Natural killer cell (primary cell): ENCODE measurements around the gene CCDC8. TPM values are rescaled to one million over a fixed set of nuclear protein-coding genes. Genes with fewer than 3 reads are reported as not detected.

Source experiments
- ATAC-seq, 3 donors: fragments of 150-1000 bp in 2 of 3; fragments of 200-7000 bp in 1 of 3; cut with Tn5 transposase; 1 replicate in 1 of 3; 2 replicates in 2 of 3; pipeline ENCODE4 v1.10.0; 2021; ENCODE audit warnings: mild to moderate bottlenecking in 2 of 3, moderate library complexity in 2 of 3
- DNase-seq, 2 donors: peaks; one replicate each; pipeline versions ENCODE4 v3.0.0 to v3.0.0-alpha.2; 2013 to 2021; ENCODE audit warnings: mixed read lengths in 1 of 2
- H3K27ac ChIP-seq: one replicate; pipeline ENCODE4 v1.5.1; 2013; ENCODE audit warnings: mild to moderate bottlenecking, low read length
- H3K27me3 ChIP-seq: one replicate; pipeline ENCODE4 v1.6.1; 2013; ENCODE audit warnings: low read length; ENCODE audit not compliant: control insufficient read depth, insufficient read depth
- H3K36me3 ChIP-seq: one replicate; pipeline ENCODE4 v1.6.1; 2013; ENCODE audit warnings: low read length; ENCODE audit not compliant: control insufficient read depth, insufficient read depth
- H3K4me1 ChIP-seq: one replicate; pipeline ENCODE4 v1.6.1; 2013; ENCODE audit warnings: low read length; ENCODE audit not compliant: control insufficient read depth, insufficient read depth
- H3K4me3 ChIP-seq: one replicate; pipeline ENCODE4 v1.5.1; 2013; ENCODE audit warnings: low read length
- H3K9me3 ChIP-seq: one replicate; pipeline ENCODE4 v1.6.1; 2013; ENCODE audit warnings: low read length; ENCODE audit not compliant: control insufficient read depth, insufficient read depth
- H3K27ac Mint-ChIP-seq, 2 donors: one replicate each; pipeline ENCODE4 v1.8.0; 2022; ENCODE audit warnings: mild to moderate bottlenecking in 2 of 2, mixed read lengths in 2 of 2, moderate library complexity in 1 of 2
- H3K27me3 Mint-ChIP-seq, 2 donors: one replicate each; pipeline ENCODE4 v1.8.0; 2022; ENCODE audit warnings: low read depth in 2 of 2, mixed read lengths in 2 of 2
- H3K36me3 Mint-ChIP-seq: one replicate; pipeline ENCODE4 v1.8.0; 2022; ENCODE audit warnings: mixed read lengths
- H3K4me1 Mint-ChIP-seq, 2 donors: one replicate each; pipeline ENCODE4 v1.8.0; 2022; ENCODE audit warnings: mixed read lengths in 2 of 2
- H3K4me3 Mint-ChIP-seq: one replicate; pipeline ENCODE4 v1.8.0; 2022; ENCODE audit warnings: mild to moderate bottlenecking, moderate library complexity, mixed read lengths
- H3K9me3 Mint-ChIP-seq, 2 donors: one replicate each; pipeline ENCODE4 v1.8.0; 2022; ENCODE audit warnings: mixed read lengths in 2 of 2
- CTCF ChIP-seq: fragments of 200-600 bp; IDR thresholded peaks from one replicate; pipeline ENCODE4 v1.8.0; 2022; ENCODE audit warnings: antibody characterized with exemption
- WGBS: methylation state at CpG from one replicate; pipeline ENCODE4 v1.1.7; 2013; ENCODE audit warnings: missing lambda C conversion rate; ENCODE audit not compliant: insufficient coverage; 5-methylcytosine and 5-hydroxymethylcytosine counted together
- intact Hi-C: fragments of 100-400 bp; cut with micrococcal nuclease; formaldehyde crosslinking; loops from one replicate; pipeline ENCODE4 v1.14.2; 2022
- total RNA-seq, 4 donors: library from RNA; stranded (reverse); fragments of 120-200 nt in 1 of 4; gene quantifications; one replicate each; pipeline versions ENCODE4 v1.2.3 to v1.2.4, GENCODE V29; 2013 to 2022

The CCDC8 gene
- total RNA-seq, 3 donors from 2014 or later (not counting 1 experiment from before 2014, with no cell fraction given) = not detected

- H3K9me3 Mint-ChIP-seq = no peaks in the 10 kb centered on the region
- peaks cover 39 to 60% of the 10 kb centered on the region in 2 donors for H3K4me1 Mint-ChIP-seq
- no peaks in the 10 kb centered on the region for H3K36me3 Mint-ChIP-seq
- Histone ChIP-seq H3K27me3 (no peaks in the 10 kb centered on the region), H3K4me1 (peaks cover 32% of the 10 kb centered on the region), H3K9me3 (no peaks in the 10 kb centered on the region), H3K4me3 (no peak overlapping the region), H3K36me3 (peaks cover 30% of the 10 kb centered on the region), H3K27ac (peak overlapping the region; percentile 31)
- H3K27ac Mint-ChIP-seq = peak overlapping the region; percentile 84 to 93
- intact Hi-C loops = no loop called here
- H3K27me3 Mint-ChIP-seq = no peaks in the 10 kb centered on the region
- 40% methylated on average over 10 of the region's 10 CpGs for WGBS
- ATAC-seq (peak in 2 of 3 donors; percentile 68 to 85), DNase-seq (no peak)
- peak overlapping the region; percentile 75 for H3K4me3 Mint-ChIP-seq
- TF ChIP-seq CTCF = no peak
Measured at GRCh38 chr19:46371371-46371901, 41.9 kb downstream of the CCDC8 start.

- Mint-ChIP-seq H3K27me3 (no peaks in the 10 kb centered on the region), H3K4me3 (no peak overlapping the region), H3K36me3 (no peaks in the 10 kb centered on the region), H3K9me3 (no peaks in the 10 kb centered on the region), H3K4me1 (peaks cover 48 to 72% of the 10 kb centered on the region in 2 donors), H3K27ac (no peak overlapping the region)
- no peak overlapping the region for H3K4me3 ChIP-seq
- peaks cover 48% of the 10 kb centered on the region for H3K4me1 ChIP-seq
- no peak for TF ChIP-seq CTCF
- WGBS = 98% methylated on average over 7 of the region's 7 CpGs
- ATAC-seq = no peak
- intact Hi-C loops = no loop called here
- H3K27ac ChIP-seq = no peak overlapping the region
- no peak for DNase-seq
- H3K36me3 ChIP-seq = peaks cover 30% of the 10 kb centered on the region
- H3K27me3 ChIP-seq = no peaks in the 10 kb centered on the region
- no peaks in the 10 kb centered on the region for H3K9me3 ChIP-seq
Measured at GRCh38 chr19:46369817-46370216, 43.5 kb downstream of the CCDC8 start.

GRCh38 chr19:46368116-46368515 lies 45.2 kb downstream of the CCDC8 start:
- TF ChIP-seq CTCF = no peak
- WGBS = 95% methylated on average over 7 of the region's 7 CpGs
- ATAC-seq (no peak), DNase-seq (no peak)
- peaks cover 59 to 70% of the 10 kb centered on the region in 2 donors for H3K4me1 Mint-ChIP-seq
- Histone ChIP-seq H3K9me3 (no peaks in the 10 kb centered on the region), H3K36me3 (peaks cover 41% of the 10 kb centered on the region), H3K4me1 (peaks cover 42% of the 10 kb centered on the region), H3K27me3 (no peaks in the 10 kb centered on the region), H3K27ac (no peak overlapping the region), H3K4me3 (no peak overlapping the region)
- H3K36me3 Mint-ChIP-seq = no peaks in the 10 kb centered on the region
- intact Hi-C loops = no loop called here
- H3K4me3 Mint-ChIP-seq = no peak overlapping the region
- H3K9me3 Mint-ChIP-seq = no peaks in the 10 kb centered on the region
- no peak overlapping the region for H3K27ac Mint-ChIP-seq
- no peaks in the 10 kb centered on the region for H3K27me3 Mint-ChIP-seq

- 99% methylated on average over 4 of the region's 5 CpGs for WGBS
- H3K9me3 Mint-ChIP-seq = no peaks in the 10 kb centered on the region
- ATAC-seq (no peak), DNase-seq (no peak)
- peaks cover 41% of the 10 kb centered on the region for H3K4me1 ChIP-seq
- no peaks in the 10 kb centered on the region for H3K27me3 Mint-ChIP-seq
- H3K27me3 ChIP-seq = no peaks in the 10 kb centered on the region
- intact Hi-C loops = no loop called here
- no peak for TF ChIP-seq CTCF
- H3K4me3 Mint-ChIP-seq = no peak overlapping the region
- H3K27ac ChIP-seq = no peak overlapping the region
- peaks cover 41% of the 10 kb centered on the region for H3K36me3 ChIP-seq
- H3K9me3 ChIP-seq = no peaks in the 10 kb centered on the region
- no peaks in the 10 kb centered on the region for H3K36me3 Mint-ChIP-seq
- H3K27ac Mint-ChIP-seq = peak overlapping the region; percentile 62 to 70
- H3K4me1 Mint-ChIP-seq = peaks cover 59 to 64% of the 10 kb centered on the region in 2 donors
- no peak overlapping the region for H3K4me3 ChIP-seq
Measured at GRCh38 chr19:46367426-46367825, 45.9 kb downstream of the CCDC8 start.
